GM12878 (cell line): ENCODE results near the gene RCOR2. TPM values are rescaled to one million over a fixed set of nuclear protein-coding genes. Genes with fewer than 3 reads are reported as not detected.

Source experiments
- ATAC-seq: fragments of 200-7000 bp; cut with Tn5 transposase; 3 replicates; pipeline ENCODE4 v1.9.1; 2020; ENCODE audit warnings: mild to moderate bottlenecking, moderate library complexity
- BruUV-seq: library from RNA; stranded (reverse); fragments of 400-500 nt; replicated peaks from 2 replicates; lab custom pipeline; 2021; lab: Mats Ljungman, UMichigan
- CTCF ChIA-PET: fragments of 300-600 bp; sonication (Branson Sonifier 250); formaldehyde crosslinking; extraction: SDS; loops from one replicate; lab custom pipeline; 2021; ENCODE audit warnings: inconsistent platforms; lab: Yijun Ruan, JAX
- POLR2A ChIA-PET: fragments of 350-600 bp; formaldehyde crosslinking; extraction: SDS; loops from one replicate; lab custom pipeline; 2021; ENCODE audit warnings: inconsistent platforms; lab: Charles Lee
- RAD21 ChIA-PET: fragments of 300-600 bp; sonication (Branson Sonifier 250); formaldehyde crosslinking; loops from one replicate; lab custom pipeline; 2023; ENCODE audit warnings: antibody characterized with exemption; ENCODE audit not compliant: unreplicated experiment; lab: Charles Lee
- SMC1A ChIA-PET: fragments of 300-600 bp; sonication (Branson Sonifier 250); formaldehyde crosslinking; loops from one replicate; lab custom pipeline; 2023; ENCODE audit not compliant: unreplicated experiment, uncharacterized antibody; lab: Charles Lee
- DNase-seq: peaks from one replicate; pipeline ENCODE4 v3.0.0-alpha.2; 2011; ENCODE audit warnings: low read depth, low spot score
- FAIRE-seq: peaks from 3 replicates; lab custom pipeline; 2011; peaks lifted over from hg19 to GRCh38; lab: Jason Lieb, UNC
- H2AFZ ChIP-seq: 2 replicates; pipeline ENCODE4 v1.6.0; 2011; ENCODE audit warnings: low read depth, low read length, control low read depth; ENCODE audit not compliant: control insufficient read depth
- H3K27ac ChIP-seq: 2 replicates; pipeline ENCODE4 v1.5.1; 2011; ENCODE audit warnings: control low read depth; ENCODE audit not compliant: control insufficient read depth, insufficient read depth
- H3K27me3 ChIP-seq, 2 experiments: replicated peaks in 1 of 2; 2 replicates each; pipeline versions ENCODE4 v1.6.0 to v1.6.1; 2011; ENCODE audit warnings: low read length in 1 of 2; ENCODE audit not compliant: control insufficient read depth in 2 of 2, insufficient read depth in 2 of 2
- H3K36me3 ChIP-seq, 2 experiments: 2 replicates each; pipeline ENCODE4 v1.5.1; 2011; ENCODE audit warnings: low read length in 1 of 2; ENCODE audit not compliant: control insufficient read depth in 2 of 2, insufficient read depth in 2 of 2
- H3K4me1 ChIP-seq: 2 replicates; pipeline ENCODE4 v1.6.1; 2011; ENCODE audit warnings: mild to moderate bottlenecking, low read length, moderate library complexity, mixed read lengths; ENCODE audit not compliant: control insufficient read depth, insufficient read depth
- H3K4me2 ChIP-seq: 2 replicates; pipeline ENCODE4 v1.6.0; 2011; ENCODE audit warnings: control low read depth; ENCODE audit not compliant: control insufficient read depth, insufficient read depth
- H3K4me3 ChIP-seq: fragments of 200-600 bp; sonication (generic); 2 replicates; pipeline ENCODE4 v1.5.1; 2016
- H3K79me2 ChIP-seq: 2 replicates; pipeline ENCODE4 v1.6.0; 2011; ENCODE audit warnings: low read length; ENCODE audit not compliant: control insufficient read depth, insufficient read depth
- H3K9ac ChIP-seq: 2 replicates; pipeline ENCODE4 v1.8.0; 2011; ENCODE audit warnings: low read length, control low read depth, mixed read lengths; ENCODE audit not compliant: control insufficient read depth, insufficient read depth
- H3K9me3 ChIP-seq: replicated peaks from 3 replicates; pipeline ENCODE4 v1.5.1; 2011; ENCODE audit warnings: mild to moderate bottlenecking, low read length; ENCODE audit not compliant: control insufficient read depth, insufficient read depth
- H4K20me1 ChIP-seq: 2 replicates; pipeline ENCODE4 v1.6.0; 2011; ENCODE audit not compliant: control insufficient read depth, insufficient read depth
- CREM ChIP-seq: IDR thresholded peaks from 2 replicates; pipeline ENCODE4 v1.6.1; 2014; ENCODE audit warnings: antibody characterized with exemption, low read depth
- ZBTB33 ChIP-seq: fragments of 450-650 bp; IDR thresholded peaks from 2 replicates; pipeline ENCODE4 v1.6.1; 2017; ENCODE audit warnings: mild to moderate bottlenecking
- ZNF592 ChIP-seq: fragments of 450-650 bp; IDR thresholded peaks from 2 replicates; pipeline ENCODE4 v1.6.1; 2017; ENCODE audit warnings: mild to moderate bottlenecking, moderate library complexity
- WGBS: methylation state at CpG from one replicate; pipeline ENCODE4 v1.1.6; 2016; ENCODE audit warnings: low lambda C conversion rate; ENCODE audit not compliant: insufficient replicate concordance, insufficient coverage; ENCODE audit errors: missing lambda C conversion rate; 5-methylcytosine and 5-hydroxymethylcytosine counted together
- in situ Hi-C: fragments of 300-500 bp; cut with MboI; formaldehyde crosslinking; loops from 9 replicates; pipeline ENCODE4 v1.14.3; 2018; ENCODE audit warnings: mixed read lengths
- intact Hi-C: fragments of 100-400 bp; cut with micrococcal nuclease; formaldehyde crosslinking; loops from one replicate; pipeline ENCODE4 v1.14.2; 2022; ENCODE audit not compliant: unreplicated experiment
- polyA plus RNA-seq, 11 experiments: library from polyadenylated mRNA; depleted of rRNA in 4 of 11; unstranded in 6 of 11; stranded (reverse) in 5 of 11; fragments of >200 nt; fragmentation: Nextera tagmentation in 4 of 11; fragmentation: Illumina TruSeq in 1 of 11; extraction: Ambion mirVana in 4 of 11; extraction: Trizol in 1 of 11; gene quantifications; 1 replicate in 1 of 11; 2 replicates in 10 of 11; pipeline versions ENCODE4 v1.2.1 to v1.2.3, GENCODE V29; 2011 to 2016; ENCODE audit warnings: inconsistent platforms in 2 of 11, missing spikeins in 2 of 11, low read depth in 1 of 11
- total RNA-seq, 4 experiments: library from RNA; depleted of rRNA in 3 of 4; stranded (reverse); fragments of >200 nt in 3 of 4; fragmentation: Illumina TruSeq in 1 of 4; extraction: Trizol in 1 of 4; gene quantifications; 2 replicates each; pipeline versions ENCODE4 v1.2.1 to v1.2.3, GENCODE V29; 2013 to 2021

RCOR2 gene
- total and polyA plus RNA-seq, 10 of the 15 experiments (the other 5 are each of a cell fraction or from before 2014, with no cell fraction given): 0.06 to 0.32 (median 0.17) TPM; not detected in 5

GRCh38 chr11:63929616-63930015, 12.7 kb upstream of the RCOR2 start (continued):
- TF ChIP-seq ZNF592: no peak

GRCh38 chr11:63923319-63923718, 6.4 kb upstream of the RCOR2 start:
- Histone ChIP-seq H3K9me3 (no peaks in the 10 kb centered on the region), H2AFZ (no peak overlapping the region), H4K20me1 (no peaks in the 10 kb centered on the region), H3K4me1 (no peaks in the 10 kb centered on the region), H3K9ac (no peak overlapping the region), H3K79me2 (no peaks in the 10 kb centered on the region), H3K36me3 (no peaks in the 10 kb centered on the region), H3K27me3 (no peaks in the 10 kb centered on the region; a peak in 2 of 4 replicates), H3K4me2 (no peak overlapping the region), H3K27ac (no peak overlapping the region), H3K4me3 (no peak overlapping the region)
- ChIA-PET RAD21 (interaction anchor here (0.7 kb wide), 1 partner anchor 22 kb away, joined by 3 read pairs; no protein-coding TSS in a partner anchor), POLR2A (no interaction called here), CTCF (interaction anchor here (2.7 kb wide), 1 partner anchor 22 kb away, joined by 12 read pairs; no protein-coding TSS in a partner anchor), SMC1A (interaction anchor here (2.0 kb wide), 1 partner anchor 86 kb away, joined by 8 read pairs; no protein-coding TSS in a partner anchor)
- ATAC-seq (no peak), DNase-seq (no peak), FAIRE-seq (no peak)
- TF ChIP-seq CREM (no peak), ZBTB33 (no peak)
- in situ Hi-C loops (no loop called here), intact Hi-C loops (no loop called here)
- no TSS peak for BruUV-seq
- 23% methylated on average over 4 of the region's 4 CpGs for WGBS
